ENCODE results near the gene TPCN2.

The TPCN2 gene

DNA sequence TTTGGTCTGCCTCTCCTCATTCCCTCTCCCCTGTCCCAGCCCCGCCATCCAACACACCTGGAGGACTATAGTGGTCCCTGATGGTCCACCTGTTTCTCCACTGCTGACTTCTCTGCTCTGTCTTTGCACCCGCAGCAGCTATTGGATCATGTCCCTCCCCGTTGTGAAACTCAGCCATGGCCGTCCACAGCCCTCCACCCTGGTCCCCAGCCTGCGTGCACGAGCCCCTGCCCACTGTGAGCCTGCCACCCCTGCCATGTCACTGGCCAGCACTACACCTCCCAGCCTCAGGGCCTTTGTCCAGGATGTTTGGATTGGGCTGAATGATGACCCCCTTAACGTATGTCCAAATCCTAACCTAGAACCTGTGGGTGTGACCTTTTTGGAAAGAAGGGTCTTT lies 59.3 kb downstream of the TPCN2 start:
- in situ Hi-C loops (cut with MboI; ENCODE audit: low pct_unique_long_range_greater_than_20kb, low sequenced_read_pairs, unreplicated experiment) = no loop called here
- no peak for DNase-seq (ENCODE audit: low spot score)
- TF ChIP-seq, protein P1, sequence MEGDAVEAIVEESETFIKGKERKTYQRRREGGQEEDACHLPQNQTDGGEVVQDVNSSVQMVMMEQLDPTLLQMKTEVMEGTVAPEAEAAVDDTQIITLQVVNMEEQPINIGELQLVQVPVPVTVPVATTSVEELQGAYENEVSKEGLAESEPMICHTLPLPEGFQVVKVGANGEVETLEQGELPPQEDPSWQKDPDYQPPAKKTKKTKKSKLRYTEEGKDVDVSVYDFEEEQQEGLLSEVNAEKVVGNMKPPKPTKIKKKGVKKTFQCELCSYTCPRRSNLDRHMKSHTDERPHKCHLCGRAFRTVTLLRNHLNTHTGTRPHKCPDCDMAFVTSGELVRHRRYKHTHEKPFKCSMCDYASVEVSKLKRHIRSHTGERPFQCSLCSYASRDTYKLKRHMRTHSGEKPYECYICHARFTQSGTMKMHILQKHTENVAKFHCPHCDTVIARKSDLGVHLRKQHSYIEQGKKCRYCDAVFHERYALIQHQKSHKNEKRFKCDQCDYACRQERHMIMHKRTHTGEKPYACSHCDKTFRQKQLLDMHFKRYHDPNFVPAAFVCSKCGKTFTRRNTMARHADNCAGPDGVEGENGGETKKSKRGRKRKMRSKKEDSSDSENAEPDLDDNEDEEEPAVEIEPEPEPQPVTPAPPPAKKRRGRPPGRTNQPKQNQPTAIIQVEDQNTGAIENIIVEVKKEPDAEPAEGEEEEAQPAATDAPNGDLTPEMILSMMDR (IDR thresholded peaks at IDR 0.05; ENCODE audit: extremely low read depth, insufficient read depth, missing control alignments) = no peak

DNA sequence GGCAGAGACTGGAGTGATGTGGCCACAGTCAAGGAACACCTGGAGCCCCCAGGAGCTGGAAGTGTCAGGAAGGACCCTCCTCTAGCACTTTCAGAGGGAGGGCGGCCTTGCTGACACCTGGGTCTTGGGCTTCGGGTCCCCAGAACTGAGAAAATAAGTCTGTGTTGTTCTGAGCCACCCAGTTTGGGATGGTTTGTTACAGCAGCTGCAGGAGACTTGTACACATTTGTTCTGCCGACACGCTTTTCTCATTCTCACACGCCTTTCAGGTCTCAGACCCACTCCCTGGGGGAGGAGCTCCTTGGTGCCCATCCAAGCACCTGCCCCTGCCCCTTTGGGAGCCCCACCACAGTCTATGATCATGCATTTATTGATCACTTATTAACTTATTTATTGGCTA lies 59.8 kb downstream of the TPCN2 start:
- TF ChIP-seq, protein P1 (IDR thresholded peaks at IDR 0.05; ENCODE audit: extremely low read depth, insufficient read depth, missing control alignments) = no peak
- no peak for DNase-seq (ENCODE audit: low spot score)
- in situ Hi-C loops (cut with MboI; ENCODE audit: low pct_unique_long_range_greater_than_20kb, low sequenced_read_pairs, unreplicated experiment) = no loop called here

DNA sequence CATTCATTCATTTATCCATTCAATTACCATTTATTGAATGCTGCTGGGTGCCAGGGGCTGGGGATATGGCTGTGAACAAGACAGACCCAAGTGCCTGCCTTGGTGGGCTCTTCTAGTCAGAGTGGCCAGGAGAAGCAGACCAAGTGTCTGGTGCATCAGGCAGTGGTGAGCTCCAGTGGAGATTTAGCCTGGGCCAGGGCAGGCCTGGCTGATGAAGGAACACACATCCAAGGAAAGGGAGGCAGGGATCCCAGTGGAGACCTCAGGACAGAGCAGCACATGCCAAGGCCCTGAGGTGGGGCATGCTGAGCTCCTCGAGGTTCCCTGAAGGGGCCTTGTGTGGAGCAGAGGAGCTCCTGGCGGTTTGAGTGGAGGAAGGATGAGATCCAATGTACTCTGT lies 60.4 kb downstream of the TPCN2 start:
- TF ChIP-seq, protein P1 (IDR thresholded peaks at IDR 0.05; ENCODE audit: extremely low read depth, insufficient read depth, missing control alignments) = no peak
- in situ Hi-C loops (cut with MboI; ENCODE audit: low pct_unique_long_range_greater_than_20kb, low sequenced_read_pairs, unreplicated experiment) = no loop called here
- DNase-seq (ENCODE audit: low spot score) = no peak

DNA sequence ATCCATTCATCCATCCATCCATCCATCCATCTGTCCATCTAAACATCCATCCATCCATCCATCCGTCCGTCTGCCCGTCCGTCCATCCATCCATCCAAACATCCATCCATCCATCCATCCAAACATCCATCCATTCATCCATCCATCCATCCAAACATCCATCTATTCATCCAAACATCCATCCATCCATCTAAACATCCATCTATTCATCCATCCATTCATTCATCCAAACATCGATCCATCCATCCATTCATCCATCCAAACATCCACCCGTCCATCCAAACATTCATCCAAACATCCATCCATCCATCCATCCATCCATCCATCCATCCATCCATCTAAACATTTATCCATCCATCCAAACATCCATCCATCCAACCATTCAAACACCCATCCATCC lies 61.7 kb downstream of the TPCN2 start:
- DNase-seq (ENCODE audit: low spot score) = no peak
- TF ChIP-seq, protein P1 (IDR thresholded peaks at IDR 0.05; ENCODE audit: extremely low read depth, insufficient read depth, missing control alignments) = no peak
- in situ Hi-C loops (cut with MboI; ENCODE audit: low pct_unique_long_range_greater_than_20kb, low sequenced_read_pairs, unreplicated experiment) = no loop called here

DNA sequence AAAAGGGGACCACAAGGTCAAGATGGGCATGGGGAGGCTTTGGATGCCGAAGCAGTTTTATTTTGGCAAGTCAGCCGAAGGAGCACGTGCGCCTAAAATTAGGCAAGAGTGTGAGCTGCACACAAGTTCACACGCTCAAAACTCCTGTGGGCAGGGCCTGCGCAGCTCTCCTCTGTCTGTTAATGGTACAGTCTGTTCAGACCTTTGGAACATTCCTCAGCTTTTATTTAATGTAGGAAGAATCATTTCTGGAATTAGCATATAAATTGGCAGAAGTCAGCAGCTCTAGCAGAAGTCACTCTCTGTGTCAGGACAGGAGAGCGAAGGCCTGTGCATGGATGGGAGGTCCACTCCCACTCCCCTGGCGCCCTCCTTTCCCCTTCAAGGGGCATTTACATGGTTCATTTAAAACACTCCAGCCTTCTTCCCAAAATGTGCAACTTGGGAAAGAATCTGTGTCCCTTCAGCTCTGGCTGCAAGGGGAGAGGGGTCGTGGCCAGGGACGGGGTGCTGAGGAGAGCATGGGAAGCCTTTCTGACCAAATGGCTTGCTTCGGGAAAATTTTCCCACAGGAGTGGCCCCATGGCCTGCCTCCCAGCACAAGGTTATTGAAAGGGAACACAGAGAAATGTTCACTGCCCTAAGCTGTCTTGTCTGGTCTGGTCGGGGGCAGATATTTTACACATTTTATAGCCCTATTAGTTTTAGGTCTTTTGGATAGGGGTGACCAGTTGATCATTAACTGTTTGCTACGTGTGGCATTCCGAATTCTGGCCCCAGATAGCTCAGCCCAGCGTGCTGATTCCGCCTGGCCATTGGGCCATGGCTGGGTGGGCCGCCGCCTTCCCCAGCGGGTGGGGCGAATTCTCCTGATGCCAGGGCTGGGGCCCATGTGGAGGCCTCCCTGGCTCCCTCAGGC lies 63.2 kb downstream of the TPCN2 start:
- in situ Hi-C loops (cut with MboI; ENCODE audit: low pct_unique_long_range_greater_than_20kb, low sequenced_read_pairs, unreplicated experiment) = no loop called here
- DNase-seq (ENCODE audit: low spot score) = no peak

DNA sequence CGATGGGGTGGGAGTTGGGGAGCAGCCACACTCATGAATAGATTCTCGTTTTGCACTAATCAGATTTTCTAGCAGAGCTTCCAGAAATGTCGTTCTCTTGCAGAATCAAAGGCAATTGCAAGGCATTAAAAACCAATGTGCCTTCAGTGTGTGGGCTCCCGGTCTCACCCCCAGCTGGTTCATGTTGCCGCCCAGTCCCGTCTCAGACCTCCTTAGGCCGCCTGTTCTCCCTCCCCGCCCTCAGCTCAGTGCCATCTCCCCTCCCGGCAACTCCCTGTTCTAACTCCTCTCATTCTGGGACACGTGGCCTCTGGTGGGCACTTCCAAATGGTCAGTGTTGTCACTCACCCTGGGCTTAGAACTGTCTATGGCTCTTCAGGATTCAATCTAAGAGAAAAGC lies 64.5 kb downstream of the TPCN2 start:
- DNase-seq (ENCODE audit: low spot score) = no peak
- in situ Hi-C loops (cut with MboI; ENCODE audit: low pct_unique_long_range_greater_than_20kb, low sequenced_read_pairs, unreplicated experiment) = no loop called here
- TF ChIP-seq, protein P1 (IDR thresholded peaks at IDR 0.05; ENCODE audit: extremely low read depth, insufficient read depth, missing control alignments) = no peak

More for the DNA sequence above, 63.2 kb downstream of the TPCN2 start:
- TF ChIP-seq, protein P1 (IDR thresholded peaks at IDR 0.05; ENCODE audit: extremely low read depth, insufficient read depth, missing control alignments) = no peak

All from GM13977 (cell line).